ENCODE results near the gene CD163L1.
"Not testable (repeated sequence)": the region's sequence is repeated elsewhere in the genome, so short reads cannot be mapped to it uniquely, and the experiment has no call there.

Gene CD163L1

GRCh38 chr12:7444076-7444475 lies at the start of gene CD163L1:
Gene CD163L1, minus strand, starts transcription at chr12:7444153. Its CDS starts 26 bp downstream, at chr12:7444127.
- no peak for DNase-seq

GRCh38 chr12:7493006-7493405 lies 49.1 kb upstream of the CD163L1 start:
- DNase-seq: no peak

DNA sequence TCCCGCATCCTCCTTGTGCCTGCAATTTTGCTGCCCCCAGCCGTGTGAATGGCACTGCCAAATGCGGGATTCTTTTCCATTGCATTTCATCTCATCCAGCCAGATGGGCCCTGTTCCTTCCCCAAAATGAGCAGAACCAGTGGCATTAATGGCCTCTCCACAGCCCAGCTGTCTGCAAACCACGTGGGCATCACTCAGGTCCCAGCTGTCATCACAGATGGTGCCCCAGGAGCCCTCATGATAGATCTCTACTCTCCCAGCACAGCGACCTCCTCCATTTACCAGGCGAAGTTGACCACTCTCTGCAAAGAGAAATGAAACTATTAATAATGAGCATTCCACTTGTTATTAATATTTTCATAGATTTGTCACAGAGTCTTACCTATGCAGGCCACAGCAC lies 42.6 kb upstream of the CD163L1 start:
- DNase-seq: no peak

- no peak for DNase-seq
Observed at GRCh38 chr12:7485095-7485494, 41.1 kb upstream of the CD163L1 start.

DNA sequence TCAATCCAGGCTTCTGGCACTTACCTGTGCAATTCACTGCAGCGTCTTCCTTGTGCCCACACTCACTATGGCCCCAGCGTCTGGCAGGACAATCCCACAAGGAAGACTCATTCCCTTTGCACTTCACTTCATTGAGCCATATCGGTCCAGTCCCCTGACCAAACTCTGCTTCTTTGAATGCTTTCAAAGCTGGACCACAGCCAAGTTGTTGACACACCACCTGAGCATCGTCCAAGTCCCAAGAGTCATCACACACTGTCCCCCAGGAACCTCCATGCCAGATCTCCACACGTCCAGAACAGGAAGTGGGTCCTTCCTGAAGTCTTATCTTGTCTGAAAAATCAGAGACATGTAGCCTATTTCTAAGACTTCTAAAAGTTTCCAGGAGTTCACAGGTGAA lies 39.4 kb upstream of the CD163L1 start:
- DNase-seq: no peak

- DNase-seq: no peak
Observed at GRCh38 chr12:7479771-7480170, 35.8 kb upstream of the CD163L1 start.

DNA sequence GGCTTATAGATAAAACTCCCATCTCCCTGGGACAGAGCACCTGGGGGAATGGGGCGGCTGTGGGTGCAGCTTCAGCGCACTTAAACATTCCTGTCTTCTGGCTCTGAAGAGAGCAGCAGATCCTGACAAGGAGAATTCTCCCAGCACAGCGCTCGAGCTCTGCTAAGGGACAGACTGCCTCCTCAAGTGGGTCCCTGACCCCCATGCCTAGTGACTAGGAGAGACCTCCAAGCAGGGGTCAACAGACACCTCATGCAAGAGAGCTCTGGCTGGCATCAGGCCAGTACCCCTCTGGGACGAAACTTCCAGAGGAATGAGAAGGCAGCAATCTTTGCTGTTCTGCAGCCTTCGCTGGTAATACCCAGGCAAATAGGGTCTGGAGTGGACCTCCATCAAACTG lies 28.1 kb upstream of the CD163L1 start:
- DNase-seq: no peak

GRCh38 chr12:7460375-7461259 lies 16.7 kb upstream of the CD163L1 start:
- peak; percentile 31 for DNase-seq

GRCh38 chr12:7459973-7460372 lies 16.0 kb upstream of the CD163L1 start:
- DNase-seq: no peak

GRCh38 chr12:7451756-7452155 lies 7.8 kb upstream of the CD163L1 start:
- no peak for DNase-seq

DNA sequence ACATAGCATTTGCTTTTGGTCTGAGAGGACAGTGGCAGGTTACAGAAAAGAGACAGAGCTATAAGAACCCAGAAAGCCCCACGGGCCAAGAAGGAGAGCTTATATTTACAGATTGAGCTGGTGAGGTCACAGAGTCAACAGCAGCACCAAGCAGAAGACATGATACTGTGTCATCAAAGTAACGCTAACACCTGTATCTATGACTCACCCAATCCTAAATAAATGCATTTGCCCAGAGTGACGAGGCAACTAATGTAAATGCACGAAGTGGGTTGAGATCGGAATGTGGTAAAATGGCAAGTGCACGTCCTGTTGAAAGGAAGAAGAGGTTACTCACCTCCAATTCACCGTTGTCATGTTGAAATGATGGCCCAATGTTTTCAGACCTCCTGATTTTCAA lies 6.7 kb upstream of the CD163L1 start:
- DNase-seq: no peak

- no peak for DNase-seq
Observed at GRCh38 chr12:7448099-7448498, 4.1 kb upstream of the CD163L1 start.

- DNase-seq: no peak
Observed at GRCh38 chr12:7444537-7444936, 584 bp upstream of the CD163L1 start.

GRCh38 chr12:7441216-7441615 lies 2.7 kb downstream of the CD163L1 start:
- DNase-seq: no peak

GRCh38 chr12:7439579-7440505 lies 4.1 kb downstream of the CD163L1 start:
- DNase-seq: no peak

DNA sequence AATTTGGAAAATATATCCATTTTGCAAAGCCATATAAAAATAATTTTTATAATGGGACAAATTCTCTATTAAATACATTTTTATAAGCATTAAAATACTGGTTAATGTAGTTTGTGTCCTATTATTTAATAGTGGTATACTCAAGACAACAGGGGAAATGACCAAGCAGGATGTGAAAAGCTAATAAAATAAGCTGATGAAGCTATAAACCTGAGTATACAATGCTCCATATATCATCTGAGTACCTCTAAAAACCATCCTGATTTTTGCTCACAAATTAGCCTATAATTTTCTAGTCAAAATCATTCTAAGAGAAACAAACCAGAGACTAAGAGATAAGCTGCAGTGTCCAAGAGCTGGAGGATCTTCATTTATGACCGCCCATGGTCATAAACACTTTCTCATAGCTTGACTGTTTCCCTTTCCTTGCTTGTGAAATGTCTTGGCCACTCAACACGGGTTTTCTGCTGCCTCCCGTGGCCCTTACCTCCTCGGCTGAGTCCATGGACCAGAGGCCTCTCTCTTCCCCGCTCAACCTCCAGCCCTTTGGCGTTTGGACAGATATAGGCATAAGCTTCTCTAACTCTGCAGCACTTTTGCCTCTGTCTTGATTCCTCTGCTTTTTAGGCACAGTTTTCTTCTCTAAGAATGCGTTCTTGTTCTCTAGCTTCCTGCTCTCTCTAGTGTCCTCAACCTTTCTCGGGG lies 5.5 kb downstream of the CD163L1 start:
- DNase-seq: not testable (repeated sequence)

DNA sequence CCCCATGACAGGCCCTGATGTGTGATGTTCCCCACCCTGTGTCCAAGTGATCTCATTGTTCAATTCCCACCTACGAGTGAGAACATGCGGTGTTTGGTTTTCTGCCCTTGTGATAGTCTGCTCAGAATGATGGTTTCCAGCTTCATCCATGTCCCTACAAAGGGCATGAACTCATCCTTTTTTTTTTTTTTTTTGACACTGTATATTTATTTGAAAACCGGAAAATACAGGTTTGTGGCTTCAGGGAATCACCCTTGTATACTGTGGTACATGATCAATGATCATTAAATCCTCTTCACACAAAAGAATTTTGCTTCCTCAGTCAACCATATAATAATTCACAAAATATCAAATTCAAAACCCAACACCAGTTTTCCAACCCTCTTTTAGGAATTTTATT lies 6.5 kb downstream of the CD163L1 start:
- not testable (repeated sequence) for DNase-seq

- no peak for DNase-seq
Observed at GRCh38 chr12:7434670-7435069, 9.3 kb downstream of the CD163L1 start.

- DNase-seq: peak; percentile 86
Observed at GRCh38 chr12:7433276-7433822, 10.6 kb downstream of the CD163L1 start.

DNA sequence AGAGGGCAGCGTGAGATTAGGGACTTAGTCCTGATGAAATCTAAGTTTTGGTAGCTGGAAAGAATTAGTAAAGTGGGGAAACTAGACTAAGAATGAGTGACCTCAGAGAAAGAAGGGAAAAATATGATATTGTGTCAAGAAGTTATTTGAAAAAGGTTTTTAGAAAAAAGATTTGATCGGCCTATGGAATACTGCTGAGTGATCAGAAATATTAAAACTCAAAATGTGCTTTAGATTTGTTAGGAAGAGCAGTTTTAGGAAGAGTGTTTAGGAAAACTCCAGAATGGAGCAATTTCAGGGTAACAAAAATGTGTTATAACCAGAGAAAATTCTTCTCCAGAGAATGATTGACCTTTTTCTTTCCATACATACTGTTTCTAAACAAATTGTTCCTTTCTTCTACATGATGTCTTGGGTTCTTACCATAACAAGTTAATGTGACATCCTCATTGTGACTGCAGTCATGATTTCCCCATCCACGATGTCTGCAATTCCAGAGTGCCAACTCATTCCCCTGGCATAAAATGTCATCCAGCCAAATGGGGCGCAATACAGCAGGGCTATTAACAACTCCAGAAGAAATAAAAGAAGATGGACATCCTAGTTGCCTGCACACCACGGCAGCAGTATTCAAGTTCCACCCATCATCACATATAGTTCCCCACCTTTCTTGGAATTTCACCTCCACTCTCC lies 11.8 kb downstream of the CD163L1 start:
- DNase-seq: no peak

GRCh38 chr12:7411343-7411742 lies 32.6 kb downstream of the CD163L1 start:
- no peak for DNase-seq

GRCh38 chr12:7404275-7404674 lies 39.7 kb downstream of the CD163L1 start:
- DNase-seq: no peak
